GM06990 (cell line): Measurements from ENCODE around the gene CADPS2.

Experiments used
- DNase-seq: peaks from one replicate; pipeline ENCODE4 v3.0.0-alpha.2; 2011; ENCODE audit not compliant: insufficient read length; ENCODE audit errors: extremely low read depth
- H3K27me3 ChIP-seq: replicated peaks from 2 replicates; pipeline ENCODE4 v1.6.0; 2011; ENCODE audit warnings: low read length; ENCODE audit not compliant: control insufficient read depth, insufficient read depth
- H3K36me3 ChIP-seq: 2 replicates; pipeline ENCODE4 v1.5.1; 2011; ENCODE audit warnings: low read length; ENCODE audit not compliant: control insufficient read depth, insufficient read depth
- H3K4me3 ChIP-seq: replicated peaks from 2 replicates; pipeline ENCODE4 v1.5.1; 2011; ENCODE audit warnings: low read depth, mild to moderate bottlenecking, control low read depth, low read length
- TF ChIP-seq, protein P1 (sequence below): IDR thresholded peaks from 2 replicates; pipeline ENCODE4 v1.5.1; 2011; ENCODE audit warnings: low read length, control low read depth, mild to moderate bottlenecking, inconsistent platforms; ENCODE audit not compliant: insufficient read depth, poor library complexity, severe bottlenecking

CADPS2 gene

DNA sequence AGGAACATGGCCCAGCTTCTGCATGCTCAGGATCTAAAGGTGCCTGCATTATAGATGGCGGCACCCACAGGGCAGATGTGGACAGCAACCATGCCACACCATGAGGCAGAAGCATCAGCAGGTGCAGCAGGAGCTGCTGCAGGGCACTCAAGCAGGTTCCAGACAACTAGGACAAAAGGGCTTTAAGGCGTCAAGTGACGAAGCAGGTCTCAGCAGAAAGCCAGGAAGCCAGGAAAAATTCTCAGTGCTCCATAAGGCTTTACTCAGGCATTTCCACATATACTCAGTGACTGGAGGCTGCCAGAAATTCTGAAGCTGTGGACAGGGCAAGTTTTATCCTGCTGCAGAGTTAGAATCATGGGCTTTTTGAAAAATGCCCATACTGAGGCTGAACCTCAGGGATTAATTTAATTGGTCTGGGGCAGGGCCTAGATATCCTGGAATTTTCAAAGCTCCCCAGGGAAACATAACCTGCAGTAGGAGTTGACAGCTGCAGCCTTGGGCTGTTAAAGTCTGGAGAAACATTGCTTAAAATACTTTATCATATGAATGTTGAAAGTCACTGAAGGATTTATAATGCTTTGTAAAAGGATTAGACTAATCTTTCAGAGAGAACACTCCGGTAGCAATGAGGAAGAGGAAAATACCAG is 115.4 kb downstream of the CADPS2 start:
- TF ChIP-seq, protein P1, sequence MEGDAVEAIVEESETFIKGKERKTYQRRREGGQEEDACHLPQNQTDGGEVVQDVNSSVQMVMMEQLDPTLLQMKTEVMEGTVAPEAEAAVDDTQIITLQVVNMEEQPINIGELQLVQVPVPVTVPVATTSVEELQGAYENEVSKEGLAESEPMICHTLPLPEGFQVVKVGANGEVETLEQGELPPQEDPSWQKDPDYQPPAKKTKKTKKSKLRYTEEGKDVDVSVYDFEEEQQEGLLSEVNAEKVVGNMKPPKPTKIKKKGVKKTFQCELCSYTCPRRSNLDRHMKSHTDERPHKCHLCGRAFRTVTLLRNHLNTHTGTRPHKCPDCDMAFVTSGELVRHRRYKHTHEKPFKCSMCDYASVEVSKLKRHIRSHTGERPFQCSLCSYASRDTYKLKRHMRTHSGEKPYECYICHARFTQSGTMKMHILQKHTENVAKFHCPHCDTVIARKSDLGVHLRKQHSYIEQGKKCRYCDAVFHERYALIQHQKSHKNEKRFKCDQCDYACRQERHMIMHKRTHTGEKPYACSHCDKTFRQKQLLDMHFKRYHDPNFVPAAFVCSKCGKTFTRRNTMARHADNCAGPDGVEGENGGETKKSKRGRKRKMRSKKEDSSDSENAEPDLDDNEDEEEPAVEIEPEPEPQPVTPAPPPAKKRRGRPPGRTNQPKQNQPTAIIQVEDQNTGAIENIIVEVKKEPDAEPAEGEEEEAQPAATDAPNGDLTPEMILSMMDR = no peak
- no peak for DNase-seq
- Histone ChIP-seq H3K4me3 (no peak overlapping the region), H3K36me3 (no peaks in the 10 kb centered on the region), H3K27me3 (no peaks in the 10 kb centered on the region; the same call in 1 of the 2 replicates)

GRCh38 chr7:122768827-122769226 is 117.4 kb downstream of the CADPS2 start:
- Histone ChIP-seq H3K27me3 (no peaks in the 10 kb centered on the region; the same call in 1 of the 2 replicates), H3K4me3 (no peak overlapping the region), H3K36me3 (no peaks in the 10 kb centered on the region)
- no peak for DNase-seq
- TF ChIP-seq, protein P1 = no peak

GRCh38 chr7:122767339-122767738 is 118.9 kb downstream of the CADPS2 start:
- Histone ChIP-seq H3K4me3 (no peak overlapping the region), H3K27me3 (no peaks in the 10 kb centered on the region; the same call in 1 of the 2 replicates), H3K36me3 (no peaks in the 10 kb centered on the region)
- TF ChIP-seq, protein P1 = no peak
- DNase-seq = no peak

DNA sequence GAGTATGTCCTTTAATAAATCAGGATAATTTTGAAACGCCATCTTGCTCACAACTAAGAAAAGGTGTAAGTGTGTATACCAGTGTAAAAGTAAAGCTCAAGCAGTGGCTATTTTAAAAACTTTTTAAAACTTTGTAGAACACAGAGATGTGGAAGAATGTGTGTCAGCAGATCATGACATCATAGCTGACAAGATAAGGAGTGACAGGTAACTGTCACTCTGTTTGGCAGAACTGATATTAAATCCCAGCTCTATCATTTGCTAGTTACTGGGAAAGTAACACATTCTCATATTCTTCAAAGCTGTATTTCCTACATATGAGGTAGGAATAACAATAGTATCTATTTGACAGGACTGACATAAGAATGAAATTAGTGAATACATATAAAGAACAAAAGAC is 119.7 kb downstream of the CADPS2 start:
- TF ChIP-seq, protein P1 = no peak
- no peak overlapping the region for H3K4me3 ChIP-seq
- DNase-seq = no peak
- no peaks in the 10 kb centered on the region for H3K36me3 ChIP-seq
- H3K27me3 ChIP-seq = no peaks in the 10 kb centered on the region; the same call in 1 of the 2 replicates

- DNase-seq = no peak
- H3K4me3 ChIP-seq = no peak overlapping the region
Observed at GRCh38 chr7:122764902-122765301, 121.4 kb downstream of the CADPS2 start.

More at GRCh38 chr7:122764902-122765301, 121.4 kb downstream of the CADPS2 start:
- TF ChIP-seq, protein P1 = no peak
- Histone ChIP-seq H3K36me3 (no peaks in the 10 kb centered on the region), H3K27me3 (no peaks in the 10 kb centered on the region)
